DMS 273 treated with DMSO at 0.1 percent for 48 hours (cell line): ENCODE results near the gene FSTL4.

Source experiments
- DNase-seq: peaks from one replicate; lab custom pipeline; 2025; lab: John Stamatoyannopoulos, UW

Gene FSTL4

GRCh38 chr5:133512896-133513295 lies 99.4 kb downstream of the FSTL4 start:
- no peak for DNase-seq

GRCh38 chr5:133511653-133512235 lies 100.6 kb downstream of the FSTL4 start:
- DNase-seq: no peak

- DNase-seq: no peak
These were observed 101.6 kb downstream of the FSTL4 start for GRCh38 chr5:133510634-133511262.

- DNase-seq: no peak
These were observed 102.6 kb downstream of the FSTL4 start for GRCh38 chr5:133509742-133510079.

GRCh38 chr5:133508845-133509741 lies 103.2 kb downstream of the FSTL4 start:
- DNase-seq: no peak

GRCh38 chr5:133508331-133508730 lies 104.0 kb downstream of the FSTL4 start:
- DNase-seq: no peak

- no peak for DNase-seq
These were observed 106.2 kb downstream of the FSTL4 start for GRCh38 chr5:133506181-133506580.

- DNase-seq: no peak
These were observed 108.8 kb downstream of the FSTL4 start for GRCh38 chr5:133503511-133503910.

GRCh38 chr5:133499895-133500294 lies 112.4 kb downstream of the FSTL4 start:
- DNase-seq: no peak

- DNase-seq: no peak
These were observed 114.6 kb downstream of the FSTL4 start for GRCh38 chr5:133497608-133498348.

GRCh38 chr5:133496631-133497030 lies 115.7 kb downstream of the FSTL4 start:
- no peak for DNase-seq

GRCh38 chr5:133494923-133495246 lies 117.5 kb downstream of the FSTL4 start:
- DNase-seq: no peak

- no peak for DNase-seq
These were observed 118.0 kb downstream of the FSTL4 start for GRCh38 chr5:133494232-133494922.

GRCh38 chr5:133489632-133490031 lies 122.7 kb downstream of the FSTL4 start:
- no peak for DNase-seq

- no peak for DNase-seq
These were observed 125.2 kb downstream of the FSTL4 start for GRCh38 chr5:133487093-133487492.

GRCh38 chr5:133485468-133485867 lies 126.9 kb downstream of the FSTL4 start:
- no peak for DNase-seq

- no peak for DNase-seq
These were observed 128.8 kb downstream of the FSTL4 start for GRCh38 chr5:133483406-133484090.

- no peak for DNase-seq
These were observed 130.3 kb downstream of the FSTL4 start for GRCh38 chr5:133482028-133482427.

GRCh38 chr5:133480866-133481265 lies 131.5 kb downstream of the FSTL4 start:
- no peak for DNase-seq

- no peak for DNase-seq
These were observed 132.0 kb downstream of the FSTL4 start for GRCh38 chr5:133480366-133480765.

- no peak for DNase-seq
These were observed 133.9 kb downstream of the FSTL4 start for GRCh38 chr5:133478199-133478985.
